ENCODE data around the gene ZFYVE28. TPM values are rescaled to one million over a fixed set of nuclear protein-coding genes. Genes with fewer than 3 reads are reported as not detected.

ZFYVE28 gene
- total and polyA plus RNA-seq, 2 of the 8 experiments (the other 6 are each of a cell fraction or from before 2014, with no cell fraction given), result 1.7 to 4.9 TPM

GRCh38 chr4:2427383-2428334, 9.2 kb upstream of the ZFYVE28 start:
- H3K56ac ChIP-seq (replicated peaks; ENCODE audit: insufficient read length, low read depth, low read length), result no peak overlapping the region
- no peaks in the 10 kb centered on the region for H3K23me2 ChIP-seq (ENCODE audit: low read depth, low read length)
- peaks cover 0 to 9% (median 2%) of the 10 kb centered on the region in 4 experiments; a peak in 4 of 7 replicates for H3K4me1 ChIP-seq (replicated peaks in 1 of 4; ENCODE audit: control insufficient read depth in 3 of 4, insufficient read depth in 4 of 4, low read length in 3 of 4)
- no peaks in the 10 kb centered on the region for H3K79me1 ChIP-seq (ENCODE audit: low read depth, low read length)
- no peak for DNase-seq (ENCODE audit: low read depth in 1 of 2, low spot score in 2 of 2)
- H3K4me3 ChIP-seq (ENCODE audit: extremely low read depth in 1 of 4, insufficient read depth in 2 of 4, low read depth in 3 of 4, low read length in 4 of 4), result no peak overlapping the region
- H4K8ac ChIP-seq (ENCODE audit: extremely low read depth, insufficient read depth, low read length), result peak overlapping the region; percentile 25; the same call in 1 of the 2 replicates
- no peaks in the 10 kb centered on the region for H3K36me3 ChIP-seq (ENCODE audit: control insufficient read depth in 2 of 4, insufficient read depth in 4 of 4, low read length in 3 of 4)
- no peak overlapping the region for H2BK15ac ChIP-seq (ENCODE audit: low read length)
- H3K9me3 ChIP-seq (ENCODE audit: insufficient read depth in 2 of 2, low read depth in 1 of 2, low read length in 1 of 2), result no peaks in the 10 kb centered on the region
- FAIRE-seq, result no peak
- no peak overlapping the region for H4K5ac ChIP-seq (ENCODE audit: insufficient read length, low read depth, low read length)
- no peak overlapping the region for H2BK5ac ChIP-seq (ENCODE audit: low read depth, low read length)
- no peak overlapping the region for H2BK12ac ChIP-seq (ENCODE audit: low read depth, low read length)
- no peak overlapping the region for H2BK20ac ChIP-seq (ENCODE audit: low read length)
- no peaks in the 10 kb centered on the region for H4K20me1 ChIP-seq (replicated peaks in 1 of 2; ENCODE audit: control insufficient read depth in 1 of 2, insufficient read depth in 2 of 2, low read length in 2 of 2)
- no peak overlapping the region for H3K18ac ChIP-seq (ENCODE audit: extremely low read depth, low read length)
- H2BK120ac ChIP-seq (replicated peaks; ENCODE audit: low read depth, low read length), result no peak overlapping the region
- H3K27me3 ChIP-seq (replicated peaks in 1 of 4; ENCODE audit: control insufficient read depth in 3 of 4, extremely low read depth in 1 of 4, insufficient read depth in 3 of 4, low read length in 3 of 4), result no peaks in the 10 kb centered on the region
- H3K9ac ChIP-seq (replicated peaks in 1 of 4; ENCODE audit: extremely low read depth in 1 of 4, low read depth in 3 of 4, low read length in 3 of 4), result no peak overlapping the region
- no peak overlapping the region for H3K27ac ChIP-seq (ENCODE audit: low read depth, low read length)
- no peak overlapping the region for H3K14ac ChIP-seq (ENCODE audit: insufficient read length)
- WGBS, 2 experiments (ENCODE audit: extremely low coverage in 1 of 2, insufficient coverage in 1 of 2, insufficient read length in 1 of 2, insufficient replicate concordance in 2 of 2, low coverage in 1 of 2, low lambda C conversion rate in 2 of 2, missing lambda C conversion rate in 1 of 2), result 88% methylated on average over 23 of the region's 23 CpGs; no CpG with 5 or more reads in 1 of the 2 experiments
- CTCF ChIA-PET (ENCODE audit: partially characterized antibody), result interaction anchor here (0.7 to 4.0 kb wide), 10 partner anchors 7 to 210 kb away, joined by 3 to 40 read pairs (median 6); no protein-coding TSS in a partner anchor
- H4K91ac ChIP-seq (replicated peaks; ENCODE audit: insufficient read length, low read length), result no peak overlapping the region
- POLR2A ChIA-PET (ENCODE audit: partially characterized antibody), result interaction anchor here (0.6 to 1.7 kb wide), 2 partner anchors 12 to 24 kb away, joined by 3 to 5 read pairs; no protein-coding TSS in a partner anchor
- H3K79me2 ChIP-seq (ENCODE audit: control insufficient read depth in 1 of 2, insufficient read depth in 2 of 2, low read length in 2 of 2), result no peaks in the 10 kb centered on the region
- H3K4me2 ChIP-seq (ENCODE audit: insufficient read depth in 1 of 2, low read depth in 2 of 2, low read length in 2 of 2), result no peak overlapping the region
- no peak overlapping the region for H2AFZ ChIP-seq (ENCODE audit: low read length)
- H3K4ac ChIP-seq (replicated peaks; ENCODE audit: insufficient read length, low read depth, low read length), result no peak overlapping the region
- no peak overlapping the region for H2AK5ac ChIP-seq (ENCODE audit: low read depth, low read length)
- TF ChIP-seq TCF12 (IDR thresholded peaks at IDR 0.05; ENCODE audit: low read depth, low read length) (no peak), BACH1 (IDR thresholded peaks at IDR 0.05; ENCODE audit: low read length) (no peak), SP2 (IDR thresholded peaks at IDR 0.05; ENCODE audit: low read length) (no peak), SP1 (IDR thresholded peaks at IDR 0.05; ENCODE audit: low read depth, low read length) (no peak), CHD1 (IDR thresholded peaks at IDR 0.05; ENCODE audit: low read depth, low read length) (no peak), CTCF (IDR thresholded peaks at IDR 0.05; ENCODE audit: control extremely low read depth in 1 of 3, insufficient read depth in 1 of 3, low read depth in 1 of 3, low read length in 3 of 3) (no peak), TAF1 (IDR thresholded peaks at IDR 0.05; ENCODE audit: low read depth, low read length) (no peak), RAD21 (IDR thresholded peaks at IDR 0.05 in 1 of 2, conservative IDR thresholded peaks at IDR 0.05 in 1 of 2; ENCODE audit: low read depth in 2 of 2, low read length in 2 of 2) (no peak)
- H3K23ac ChIP-seq (ENCODE audit: insufficient read length), result no peak overlapping the region

All from H1 (cell line).